ENCODE measurements around the gene RHCE. TPM values are rescaled to one million over a fixed set of nuclear protein-coding genes. Genes with fewer than 3 reads are reported as not detected.

RHCE gene
- total and polyA plus RNA-seq, 2 of the 8 experiments (the other 6 are each of a cell fraction or from before 2014, with no cell fraction given), result 0.23 to 0.50 TPM

DNA sequence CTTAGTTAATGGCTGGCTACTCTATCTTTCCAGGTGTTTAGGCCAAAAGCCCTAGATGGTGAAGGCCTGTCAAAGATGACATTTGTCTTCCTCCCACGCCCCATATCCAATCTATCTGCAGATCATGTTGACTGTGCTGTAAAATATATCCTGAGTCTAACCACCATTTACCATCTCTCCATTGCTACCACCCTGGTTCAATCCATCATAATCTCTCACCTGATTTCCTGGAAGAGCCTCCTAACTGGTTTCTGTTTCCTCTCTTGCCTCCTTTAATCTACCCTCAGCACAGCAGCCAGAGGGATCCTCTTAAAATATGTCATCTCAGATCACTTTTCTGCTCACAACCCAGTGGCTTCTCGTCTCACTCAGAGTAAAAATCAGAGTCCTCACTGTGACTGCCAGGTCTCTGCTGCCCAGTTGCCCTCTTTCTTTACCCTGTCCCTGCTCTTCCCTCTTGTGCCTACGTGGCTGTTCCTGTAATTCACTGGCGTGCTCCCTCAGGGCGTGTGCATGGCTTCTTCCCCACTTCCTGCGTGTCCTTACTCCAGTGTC, 64.7 kb downstream of the RHCE start:
- Histone ChIP-seq H3K4me3 (ENCODE audit: extremely low read depth in 1 of 4, insufficient read depth in 2 of 4, low read depth in 3 of 4, low read length in 4 of 4) (no peak overlapping the region), H3K4me1 (replicated peaks in 1 of 4; ENCODE audit: control insufficient read depth in 3 of 4, insufficient read depth in 4 of 4, low read length in 3 of 4) (no peaks in the 10 kb centered on the region), H4K20me1 (replicated peaks in 1 of 2; ENCODE audit: control insufficient read depth in 1 of 2, insufficient read depth in 2 of 2, low read length in 2 of 2) (peaks cover 0 to 3% of the 10 kb centered on the region in 2 experiments), H3K9me3 (ENCODE audit: insufficient read depth in 2 of 2, low read depth in 1 of 2, low read length in 1 of 2) (no peaks in the 10 kb centered on the region), H3K56ac (replicated peaks; ENCODE audit: insufficient read length, low read depth, low read length) (no peak overlapping the region), H2BK12ac (ENCODE audit: low read depth, low read length) (no peak overlapping the region), H3K14ac (ENCODE audit: insufficient read length) (no peak overlapping the region), H3K23me2 (ENCODE audit: low read depth, low read length) (no peaks in the 10 kb centered on the region), H2BK20ac (ENCODE audit: low read length) (no peak overlapping the region), H3K79me1 (ENCODE audit: low read depth, low read length) (no peaks in the 10 kb centered on the region), H4K5ac (ENCODE audit: insufficient read length, low read depth, low read length) (no peak overlapping the region), H2AK5ac (ENCODE audit: low read depth, low read length) (no peak overlapping the region), H3K27ac (ENCODE audit: low read depth, low read length) (no peak overlapping the region), H4K8ac (ENCODE audit: extremely low read depth, insufficient read depth, low read length) (no peak overlapping the region), H4K91ac (replicated peaks; ENCODE audit: insufficient read length, low read length) (no peak overlapping the region), H2BK5ac (ENCODE audit: low read depth, low read length) (no peak overlapping the region), H2BK15ac (ENCODE audit: low read length) (no peak overlapping the region), H3K23ac (ENCODE audit: insufficient read length) (no peak overlapping the region), H3K18ac (ENCODE audit: extremely low read depth, low read length) (no peak overlapping the region), H2AFZ (ENCODE audit: low read length) (no peak overlapping the region), H3K27me3 (replicated peaks in 1 of 4; ENCODE audit: control insufficient read depth in 3 of 4, extremely low read depth in 1 of 4, insufficient read depth in 3 of 4, low read length in 3 of 4) (no peaks in the 10 kb centered on the region), H3K36me3 (ENCODE audit: control insufficient read depth in 2 of 4, insufficient read depth in 4 of 4, low read length in 3 of 4) (peaks cover 12 to 51% (median 25%) of the 10 kb centered on the region in 4 experiments), H3K79me2 (ENCODE audit: control insufficient read depth in 1 of 2, insufficient read depth in 2 of 2, low read length in 2 of 2) (no peaks in the 10 kb centered on the region), H3K4ac (replicated peaks; ENCODE audit: insufficient read length, low read depth, low read length) (no peak overlapping the region), H3K9ac (replicated peaks in 1 of 4; ENCODE audit: extremely low read depth in 1 of 4, low read depth in 3 of 4, low read length in 3 of 4) (no peak overlapping the region), H2BK120ac (replicated peaks; ENCODE audit: low read depth, low read length) (no peak overlapping the region), H3K4me2 (ENCODE audit: insufficient read depth in 1 of 2, low read depth in 2 of 2, low read length in 2 of 2) (no peak overlapping the region)
- WGBS, 2 experiments (ENCODE audit: extremely low coverage in 1 of 2, insufficient coverage in 1 of 2, insufficient read length in 1 of 2, insufficient replicate concordance in 2 of 2, low coverage in 1 of 2, low lambda C conversion rate in 2 of 2, missing lambda C conversion rate in 1 of 2), result 82% methylated on average over 6 of the region's 6 CpGs; no CpG with 5 or more reads in 1 of the 2 experiments
- no peak for FAIRE-seq
- CTCF ChIA-PET (ENCODE audit: partially characterized antibody), result no interaction called here
- TF ChIP-seq PHF8 (conservative IDR thresholded peaks at IDR 0.05; ENCODE audit: low read depth, low read length) (no peak), POLR2A (IDR thresholded peaks at IDR 0.05; ENCODE audit: control extremely low read depth in 1 of 2, low read depth in 2 of 2, low read length in 2 of 2) (no peak), SUZ12 (IDR thresholded peaks at IDR 0.05; ENCODE audit: low read length) (no peak), JUND (IDR thresholded peaks at IDR 0.05; ENCODE audit: low read length) (no peak)
- DNase-seq (ENCODE audit: low read depth in 1 of 2, low spot score in 2 of 2), result no peak
- POLR2A ChIA-PET (ENCODE audit: partially characterized antibody), result no interaction called here

All from H1 (cell line).